Epithelial cell of proximal tubule (primary cell): ENCODE results near the gene ZDHHC19. TPM values are rescaled to one million over a fixed set of nuclear protein-coding genes. Genes with fewer than 3 reads are reported as not detected.
"Not testable (repeated sequence)": the region's sequence is repeated elsewhere in the genome, so short reads cannot be mapped to it uniquely, and the experiment has no call there.

Source experiments
- DNase-seq: peaks from one replicate; pipeline ENCODE4 v3.0.0-alpha.2; 2011; ENCODE audit warnings: low read depth
- H3K4me3 ChIP-seq: 2 replicates; pipeline ENCODE4 v1.5.1; 2011; ENCODE audit warnings: low read depth, mild to moderate bottlenecking, low read length
- total RNA-seq: library from RNA; depleted of rRNA; stranded (reverse); fragments of >200 nt; gene quantifications from 2 replicates; pipeline ENCODE4 v1.2.3, GENCODE V29; 2015
- TF ChIP-seq, protein P1 (sequence below): conservative IDR thresholded peaks from 2 replicates; pipeline ENCODE4 v1.5.1; 2012; ENCODE audit warnings: low read depth, mild to moderate bottlenecking, low read length

Gene ZDHHC19, protein sequence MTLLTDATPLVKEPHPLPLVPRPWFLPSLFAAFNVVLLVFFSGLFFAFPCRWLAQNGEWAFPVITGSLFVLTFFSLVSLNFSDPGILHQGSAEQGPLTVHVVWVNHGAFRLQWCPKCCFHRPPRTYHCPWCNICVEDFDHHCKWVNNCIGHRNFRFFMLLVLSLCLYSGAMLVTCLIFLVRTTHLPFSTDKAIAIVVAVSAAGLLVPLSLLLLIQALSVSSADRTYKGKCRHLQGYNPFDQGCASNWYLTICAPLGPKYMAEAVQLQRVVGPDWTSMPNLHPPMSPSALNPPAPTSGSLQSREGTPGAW
- total RNA-seq, result not detected in 2 replicates

DNA sequence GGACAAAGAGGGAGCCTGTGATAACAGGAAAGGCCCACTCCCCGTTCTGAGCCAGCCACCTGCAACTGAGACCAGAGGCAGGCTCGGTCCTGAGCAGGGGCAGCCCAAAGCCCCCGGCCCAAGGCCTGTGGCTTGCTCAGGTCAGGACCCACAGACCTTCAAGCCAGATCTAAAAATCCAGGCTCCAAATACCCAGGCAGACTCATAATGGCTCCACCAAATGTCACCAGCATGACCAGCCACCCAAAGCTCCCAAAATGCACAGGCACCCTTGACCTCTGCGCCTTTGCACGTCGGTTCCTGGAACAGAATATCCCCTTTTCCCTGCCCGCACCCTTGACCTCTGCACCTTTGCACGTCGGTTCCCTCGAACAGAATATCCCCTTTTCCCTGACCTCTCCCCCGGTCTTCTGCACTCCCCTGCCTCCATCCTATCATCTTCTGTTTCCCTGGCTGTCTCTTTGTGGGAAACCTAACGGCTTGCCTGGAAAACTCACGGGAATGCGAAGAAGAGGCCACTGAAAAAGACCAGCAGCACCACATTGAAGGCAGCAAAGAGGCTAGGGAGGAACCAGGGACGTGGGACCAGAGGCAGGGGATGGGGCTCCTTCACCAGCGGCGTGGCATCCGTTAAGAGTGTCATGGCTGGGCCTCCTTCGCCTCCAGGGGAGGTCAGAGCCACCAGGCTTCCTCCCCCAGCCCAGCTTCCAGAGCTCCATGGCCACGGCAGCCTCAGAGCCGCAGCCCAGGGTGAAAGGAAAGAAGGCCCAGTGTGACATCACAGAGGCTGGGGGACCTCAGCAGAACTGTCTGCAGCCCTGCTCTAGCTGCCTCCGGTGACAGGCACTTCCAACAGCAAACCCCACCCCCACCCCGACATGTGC is at the start of gene ZDHHC19:
Gene ZDHHC19, minus strand, starts transcription at position 728 of the 884 bp plus-strand sequence. Its CDS starts 85 bp downstream, at position 643.
- H3K4me3 ChIP-seq, result no peak within 1 kb of the TSS
- TF ChIP-seq, protein P1, sequence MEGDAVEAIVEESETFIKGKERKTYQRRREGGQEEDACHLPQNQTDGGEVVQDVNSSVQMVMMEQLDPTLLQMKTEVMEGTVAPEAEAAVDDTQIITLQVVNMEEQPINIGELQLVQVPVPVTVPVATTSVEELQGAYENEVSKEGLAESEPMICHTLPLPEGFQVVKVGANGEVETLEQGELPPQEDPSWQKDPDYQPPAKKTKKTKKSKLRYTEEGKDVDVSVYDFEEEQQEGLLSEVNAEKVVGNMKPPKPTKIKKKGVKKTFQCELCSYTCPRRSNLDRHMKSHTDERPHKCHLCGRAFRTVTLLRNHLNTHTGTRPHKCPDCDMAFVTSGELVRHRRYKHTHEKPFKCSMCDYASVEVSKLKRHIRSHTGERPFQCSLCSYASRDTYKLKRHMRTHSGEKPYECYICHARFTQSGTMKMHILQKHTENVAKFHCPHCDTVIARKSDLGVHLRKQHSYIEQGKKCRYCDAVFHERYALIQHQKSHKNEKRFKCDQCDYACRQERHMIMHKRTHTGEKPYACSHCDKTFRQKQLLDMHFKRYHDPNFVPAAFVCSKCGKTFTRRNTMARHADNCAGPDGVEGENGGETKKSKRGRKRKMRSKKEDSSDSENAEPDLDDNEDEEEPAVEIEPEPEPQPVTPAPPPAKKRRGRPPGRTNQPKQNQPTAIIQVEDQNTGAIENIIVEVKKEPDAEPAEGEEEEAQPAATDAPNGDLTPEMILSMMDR, result no peak
- DNase-seq, result no peak

DNA sequence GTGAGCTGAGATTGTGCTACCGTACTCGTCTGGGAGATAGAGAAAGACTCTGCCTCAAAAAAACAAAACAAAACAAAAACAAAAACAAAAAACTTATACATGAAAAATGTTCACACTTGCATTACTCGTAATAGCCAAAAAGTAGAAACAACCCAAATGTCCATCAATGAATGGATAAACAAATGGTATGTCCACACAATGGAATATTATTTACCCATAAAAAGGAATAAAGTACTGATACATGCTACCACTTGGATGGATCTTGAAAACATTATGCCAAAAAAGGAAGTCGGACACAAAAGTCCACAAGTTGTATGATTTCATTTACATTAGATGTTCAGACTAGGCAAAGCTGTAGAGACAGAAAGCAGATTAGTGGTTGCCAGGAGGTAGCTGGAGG is 49.6 kb upstream of the ZDHHC19 start:
- no peak for DNase-seq
- TF ChIP-seq, protein P1, result no peak
- no peak overlapping the region for H3K4me3 ChIP-seq

DNA sequence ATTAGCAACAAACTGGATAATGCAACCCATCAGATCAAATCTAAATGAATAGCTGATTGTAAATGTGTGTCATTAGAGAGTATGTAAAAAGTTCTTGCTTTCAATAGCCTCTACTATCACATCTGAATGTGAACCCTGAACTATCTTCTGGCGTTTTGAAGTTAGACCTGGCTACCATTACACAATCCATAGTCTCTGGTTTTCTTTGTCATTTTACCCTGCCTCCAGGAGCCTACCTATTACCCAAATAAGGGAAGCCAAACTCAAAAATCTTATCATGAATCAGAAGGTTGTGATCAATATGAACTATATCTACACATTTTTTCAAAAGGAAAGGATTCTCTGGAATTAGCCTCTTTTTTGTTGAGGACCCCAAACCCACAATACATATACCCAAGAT is 44.6 kb upstream of the ZDHHC19 start:
- TF ChIP-seq, protein P1, result no peak
- no peak for DNase-seq
- H3K4me3 ChIP-seq, result no peak overlapping the region

DNA sequence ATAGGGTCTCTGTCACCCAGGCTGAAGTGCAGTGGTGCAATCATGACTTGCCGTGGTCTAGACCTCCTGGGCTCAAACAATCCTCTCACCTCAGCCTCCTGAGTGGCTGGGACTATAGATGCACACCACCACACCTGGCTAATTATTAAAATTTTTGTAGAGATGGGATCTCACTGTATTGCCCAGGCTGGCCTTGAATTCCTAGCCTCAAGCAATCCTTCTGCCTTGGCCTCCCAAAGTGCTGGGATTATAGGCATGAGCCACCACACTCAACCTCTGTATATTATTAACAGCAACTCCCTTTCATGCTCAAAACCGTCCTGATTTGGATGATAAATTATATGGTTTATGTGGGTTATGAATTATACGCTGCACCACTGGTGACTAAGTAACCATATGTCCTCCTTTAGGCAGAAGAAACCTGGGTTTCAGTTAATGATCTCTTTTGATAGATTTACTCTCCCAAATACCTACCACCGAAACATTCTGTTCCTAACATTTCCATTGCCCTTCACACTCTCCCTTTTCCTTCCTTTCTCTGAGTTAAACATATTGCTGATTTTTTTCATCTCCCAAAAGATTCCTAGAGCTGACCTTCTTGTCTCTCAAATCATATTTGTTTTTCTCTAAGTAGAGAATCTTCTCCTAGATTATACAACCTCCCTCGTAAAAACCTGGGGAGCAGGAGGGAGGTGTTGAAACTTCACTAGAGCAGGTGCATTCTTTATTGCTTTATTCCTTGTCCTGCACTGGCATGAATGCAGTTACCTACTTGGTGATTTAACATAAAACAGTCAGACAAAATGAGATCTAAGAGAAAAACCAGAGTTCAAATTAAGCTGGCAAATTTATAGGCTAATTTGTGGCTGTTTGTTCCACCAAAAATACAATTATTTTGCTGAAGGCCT is 43.4 kb upstream of the ZDHHC19 start:
- no peak overlapping the region for H3K4me3 ChIP-seq
- DNase-seq, result no peak
- TF ChIP-seq, protein P1, result no peak

DNA sequence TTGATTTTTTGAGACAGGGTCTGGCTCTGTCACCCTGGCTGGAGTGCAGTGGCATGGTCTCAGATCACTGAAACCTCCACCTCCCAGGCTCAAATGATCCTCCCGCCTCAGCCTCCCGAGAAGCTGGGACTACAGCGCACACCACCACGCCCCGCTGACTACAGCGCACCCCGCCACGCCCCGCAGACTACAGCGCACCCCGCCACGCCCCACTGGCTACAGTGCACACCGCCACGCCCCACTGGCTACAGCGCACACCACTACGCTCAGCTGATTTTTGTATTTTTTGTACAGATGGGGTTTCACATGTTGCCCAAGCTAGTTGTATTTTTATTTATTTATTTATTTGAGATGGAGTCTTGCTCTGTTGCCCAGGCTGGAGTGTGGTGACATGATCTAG is 40.7 kb upstream of the ZDHHC19 start:
- no peak for DNase-seq
- TF ChIP-seq, protein P1, result no peak

DNA sequence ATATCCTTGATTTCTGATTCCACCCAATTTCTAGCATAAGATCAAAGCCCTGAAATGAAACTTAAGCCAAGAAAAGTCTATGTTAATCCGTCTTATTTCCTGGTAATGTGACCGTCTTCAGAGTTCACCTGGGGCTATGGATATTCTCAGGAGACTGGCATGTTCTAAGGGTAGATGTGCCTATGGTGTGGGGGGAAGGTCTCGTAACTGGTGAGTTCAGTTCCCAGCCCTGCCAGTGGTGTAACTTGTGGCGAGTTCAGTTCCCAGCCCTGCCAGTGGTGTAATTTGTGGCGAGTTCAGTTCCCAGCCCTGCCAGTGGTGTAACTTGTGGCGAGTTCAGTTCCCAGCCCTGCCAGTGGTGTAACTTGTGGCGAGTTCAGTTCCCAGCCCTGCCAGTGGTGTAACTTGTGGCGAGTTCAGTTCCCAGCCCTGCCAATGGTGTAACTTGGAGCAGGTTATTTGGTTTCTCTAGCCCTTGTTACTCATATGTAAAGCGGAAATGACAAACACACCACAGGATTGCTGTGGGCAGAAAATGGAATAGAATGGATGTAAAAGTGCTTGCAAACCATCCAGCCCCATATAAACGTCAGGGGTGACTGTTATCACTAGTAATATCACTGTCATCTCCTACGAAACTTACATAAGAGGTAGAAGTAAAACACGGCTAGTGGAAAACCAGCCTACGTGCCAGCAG is 35.6 kb upstream of the ZDHHC19 start:
- DNase-seq, result no peak
- H3K4me3 ChIP-seq, result no peak overlapping the region
- TF ChIP-seq, protein P1, result no peak

More for the DNA sequence above, 40.7 kb upstream of the ZDHHC19 start:
- H3K4me3 ChIP-seq, result no peak overlapping the region

DNA sequence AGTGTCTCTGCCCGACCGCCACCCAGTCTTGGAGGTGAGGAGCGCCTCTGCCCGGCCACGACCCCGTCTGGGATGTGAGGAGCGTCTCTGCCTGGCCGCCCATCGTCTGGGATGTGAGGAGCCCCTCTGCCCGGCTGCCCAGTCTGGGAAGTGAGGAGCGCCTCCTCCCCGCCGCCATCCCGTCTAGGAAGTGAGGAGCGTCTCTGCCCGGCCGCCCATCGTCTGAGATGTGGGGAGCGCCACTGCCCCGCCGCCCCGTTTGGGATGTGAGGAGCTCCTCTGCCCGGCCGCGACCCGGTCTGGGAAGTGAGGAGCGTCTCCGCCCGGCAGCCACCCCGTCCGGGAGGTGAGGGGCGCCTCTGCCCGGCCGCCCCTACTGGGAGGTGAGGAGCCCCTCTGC is 33.0 kb upstream of the ZDHHC19 start:
- DNase-seq, H3K4me3 ChIP-seq: not testable (repeated sequence)
